HepG2 (cell line): ENCODE data around the gene ADAMTSL4. TPM values are rescaled to one million over a fixed set of nuclear protein-coding genes. Genes with fewer than 3 reads are reported as not detected.
A peak's percentile ranks its signal among the peaks of the same experiment; 100 is the strongest.

Experiments used
- ESRRA ChIP-seq: sonication (generic); formaldehyde crosslinking; IDR thresholded peaks from 2 replicates; pipeline ENCODE4 v1.5.1; 2020; ENCODE audit warnings: mild to moderate bottlenecking, low read depth, missing genetic modification reagents
- KLF15 ChIP-seq: sonication (generic); formaldehyde crosslinking; IDR thresholded peaks from 2 replicates; pipeline ENCODE4 v1.8.1; 2023; ENCODE audit warnings: borderline replicate concordance, mild to moderate bottlenecking, inconsistent platforms, missing genetic modification reagents, mixed read lengths
- KMT2A ChIP-seq: sonication (generic); formaldehyde crosslinking; IDR thresholded peaks from 2 replicates; pipeline ENCODE4 v1.4.0; 2020; ENCODE audit warnings: missing genetic modification reagents
- MAFG ChIP-seq: sonication (generic); formaldehyde crosslinking; IDR thresholded peaks from 2 replicates; pipeline ENCODE4 v1.5.1; 2020; ENCODE audit warnings: mild to moderate bottlenecking, missing genetic modification reagents
- NCOA2 ChIP-seq: sonication (generic); formaldehyde crosslinking; IDR thresholded peaks from 2 replicates; pipeline ENCODE4 v1.8.0; 2022; ENCODE audit warnings: inconsistent platforms
- SATB2 ChIP-seq: sonication (generic); formaldehyde crosslinking; IDR thresholded peaks from 2 replicates; pipeline ENCODE4 v1.5.0; 2020; ENCODE audit warnings: missing genetic modification reagents
- SMAD9 ChIP-seq: sonication (generic); formaldehyde crosslinking; IDR thresholded peaks from 2 replicates; pipeline ENCODE4 v1.5.1; 2020; ENCODE audit warnings: mild to moderate bottlenecking, missing genetic modification reagents
- SOX13 ChIP-seq, 3 experiments: fragments of 450-650 bp in 1 of 3; sonication (generic) in 1 of 3; formaldehyde crosslinking in 1 of 3; IDR thresholded peaks in 2 of 3; conservative IDR thresholded peaks in 1 of 3; 2 replicates each; pipeline versions ENCODE4 v1.5.0 to v1.6.1; 2016 to 2020; ENCODE audit warnings: antibody characterized with exemption in 1 of 3, mild to moderate bottlenecking in 1 of 3, missing compliant biosample characterization in 1 of 3, missing genetic modification reagents in 1 of 3, moderate library complexity in 1 of 3
- STAG1 ChIP-seq: sonication (generic); formaldehyde crosslinking; IDR thresholded peaks from 2 replicates; pipeline ENCODE4 v1.4.0; 2020; ENCODE audit warnings: missing genetic modification reagents
- polyA plus RNA-seq, 8 experiments: library from polyadenylated mRNA; depleted of rRNA in 3 of 8; stranded (reverse) in 7 of 8; unstranded in 1 of 8; fragments of >200 nt; fragmentation: Illumina TruSeq in 4 of 8; extraction: Trizol in 4 of 8; gene quantifications; 2 replicates each; pipeline versions ENCODE4 v1.2.1 to v1.2.3, GENCODE V29; 2011 to 2016; ENCODE audit warnings: low read depth in 4 of 8, missing spikeins in 1 of 8, mixed read lengths in 1 of 8; ENCODE audit not compliant: insufficient read depth in 1 of 8
- total RNA-seq, 5 experiments: library from RNA; depleted of rRNA; stranded (reverse); fragments of >200 nt; fragmentation: Illumina TruSeq; extraction: Trizol; gene quantifications; 2 replicates each; pipeline ENCODE4 v1.2.3, GENCODE V29; 2016; ENCODE audit warnings: low read depth in 1 of 5
- TF ChIP-seq, protein P1 (sequence below): sonication (generic); formaldehyde crosslinking; IDR thresholded peaks from 2 replicates; pipeline ENCODE4 v1.4.0; 2020; ENCODE audit warnings: missing genetic modification reagents, borderline replicate concordance
- TF ChIP-seq, protein P2 (sequence below): IDR thresholded peaks from 2 replicates; pipeline ENCODE4 v1.6.1; 2016
- TF ChIP-seq, protein P3 (sequence below): IDR thresholded peaks from 2 replicates; pipeline ENCODE4 v1.6.1; 2012; ENCODE audit warnings: low read depth, low read length, improper control_type of control experiment
- TF ChIP-seq, protein P4 (sequence below): sonication (generic); formaldehyde crosslinking; IDR thresholded peaks from 2 replicates; pipeline ENCODE4 v1.8.0; 2022; ENCODE audit warnings: mild to moderate bottlenecking, missing genetic modification reagents, borderline replicate concordance
- TF ChIP-seq, protein P5 (sequence below): sonication (generic); formaldehyde crosslinking; IDR thresholded peaks from 2 replicates; pipeline ENCODE4 v1.4.0; 2020; ENCODE audit warnings: missing genetic modification reagents
- TF ChIP-seq, protein P6 (sequence below): sonication (generic); formaldehyde crosslinking; conservative IDR thresholded peaks from 2 replicates; pipeline ENCODE4 v1.4.0; 2020; ENCODE audit warnings: missing genetic modification reagents

ADAMTSL4 gene
- total and polyA plus RNA-seq, 2 of the 13 experiments (the other 11 are each of a cell fraction or from before 2014, with no cell fraction given): 3.9 to 16.4 TPM

DNA sequence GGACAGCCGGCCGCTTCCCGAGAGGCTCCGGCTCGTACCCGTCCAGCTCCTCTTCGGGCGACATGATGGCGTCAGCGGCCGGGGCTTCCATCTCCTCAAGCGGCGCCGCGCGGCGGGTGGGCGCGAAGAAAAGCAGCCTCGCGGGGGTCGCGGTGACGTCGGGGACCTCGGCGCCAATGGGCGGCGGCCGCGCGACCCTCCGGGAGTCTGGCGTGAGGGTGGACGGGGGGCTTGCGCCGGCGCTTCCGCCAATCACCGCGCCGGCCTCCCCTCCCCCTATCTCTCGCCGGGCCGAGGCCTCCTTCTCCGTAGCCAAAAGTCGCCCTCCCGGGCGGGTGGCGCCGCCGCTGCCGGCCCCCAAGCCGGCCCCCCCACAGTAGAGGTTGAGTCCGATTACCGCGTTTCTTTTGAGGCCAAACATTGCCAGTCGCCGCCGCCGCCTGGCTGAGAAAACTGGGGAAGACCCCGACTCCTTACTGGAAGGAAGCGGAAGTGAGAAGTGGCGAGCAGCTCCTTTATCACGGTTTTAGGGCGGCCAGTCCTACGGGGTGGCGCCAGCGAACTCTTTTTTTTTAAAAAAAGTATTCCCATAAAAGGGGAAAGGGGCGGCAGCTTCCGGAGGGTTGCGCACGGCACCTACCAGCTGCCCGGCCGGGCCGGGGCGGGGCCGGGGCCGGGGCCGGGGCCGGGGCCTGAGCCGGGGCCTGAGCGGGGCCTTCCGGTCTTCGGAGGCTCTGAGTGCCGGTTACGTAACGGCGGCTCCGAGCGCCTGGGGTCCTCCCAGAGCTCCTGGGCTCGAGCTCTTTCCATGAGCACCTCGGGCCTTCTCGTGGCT, 30.1 kb downstream of the ADAMTSL4 start, which contains the start of gene MCL1 (continued):
- TF ChIP-seq, protein P1, sequence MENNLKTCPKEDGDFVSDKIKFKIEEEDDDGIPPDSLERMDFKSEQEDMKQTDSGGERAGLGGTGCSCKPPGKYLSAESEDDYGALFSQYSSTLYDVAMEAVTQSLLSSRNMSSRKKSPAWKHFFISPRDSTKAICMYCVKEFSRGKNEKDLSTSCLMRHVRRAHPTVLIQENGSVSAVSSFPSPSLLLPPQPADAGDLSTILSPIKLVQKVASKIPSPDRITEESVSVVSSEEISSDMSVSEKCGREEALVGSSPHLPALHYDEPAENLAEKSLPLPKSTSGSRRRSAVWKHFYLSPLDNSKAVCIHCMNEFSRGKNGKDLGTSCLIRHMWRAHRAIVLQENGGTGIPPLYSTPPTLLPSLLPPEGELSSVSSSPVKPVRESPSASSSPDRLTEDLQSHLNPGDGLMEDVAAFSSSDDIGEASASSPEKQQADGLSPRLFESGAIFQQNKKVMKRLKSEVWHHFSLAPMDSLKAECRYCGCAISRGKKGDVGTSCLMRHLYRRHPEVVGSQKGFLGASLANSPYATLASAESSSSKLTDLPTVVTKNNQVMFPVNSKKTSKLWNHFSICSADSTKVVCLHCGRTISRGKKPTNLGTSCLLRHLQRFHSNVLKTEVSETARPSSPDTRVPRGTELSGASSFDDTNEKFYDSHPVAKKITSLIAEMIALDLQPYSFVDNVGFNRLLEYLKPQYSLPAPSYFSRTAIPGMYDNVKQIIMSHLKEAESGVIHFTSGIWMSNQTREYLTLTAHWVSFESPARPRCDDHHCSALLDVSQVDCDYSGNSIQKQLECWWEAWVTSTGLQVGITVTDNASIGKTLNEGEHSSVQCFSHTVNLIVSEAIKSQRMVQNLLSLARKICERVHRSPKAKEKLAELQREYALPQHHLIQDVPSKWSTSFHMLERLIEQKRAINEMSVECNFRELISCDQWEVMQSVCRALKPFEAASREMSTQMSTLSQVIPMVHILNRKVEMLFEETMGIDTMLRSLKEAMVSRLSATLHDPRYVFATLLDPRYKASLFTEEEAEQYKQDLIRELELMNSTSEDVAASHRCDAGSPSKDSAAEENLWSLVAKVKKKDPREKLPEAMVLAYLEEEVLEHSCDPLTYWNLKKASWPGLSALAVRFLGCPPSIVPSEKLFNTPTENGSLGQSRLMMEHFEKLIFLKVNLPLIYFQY (CRISPR knock-in tag): no peak
- TF ChIP-seq SMAD9 (CRISPR knock-in tag) (no peak), ESRRA (no peak), MAFG (CRISPR knock-in tag) (no peak), NCOA2 (CRISPR knock-in tag) (no peak), SOX13 (IDR thresholded peaks at IDR 0.05) (no peak), SOX13 (CRISPR knock-in tag; conservative IDR thresholded peaks at IDR 0.05 in 1 of 2, IDR thresholded peaks at IDR 0.05 in 1 of 2) (peak in 1 of 2 experiments; percentile 15; a peak in 1 of 4 replicates), KMT2A (CRISPR knock-in tag) (peak; percentile 36; the same call in 1 of the 2 replicates), STAG1 (CRISPR knock-in tag) (no peak; the same call in 1 of the 2 replicates), SATB2 (CRISPR knock-in tag) (peak; percentile 85; the same call in 1 of the 2 replicates), KLF15 (CRISPR knock-in tag) (no peak)
- TF ChIP-seq, protein P2, sequence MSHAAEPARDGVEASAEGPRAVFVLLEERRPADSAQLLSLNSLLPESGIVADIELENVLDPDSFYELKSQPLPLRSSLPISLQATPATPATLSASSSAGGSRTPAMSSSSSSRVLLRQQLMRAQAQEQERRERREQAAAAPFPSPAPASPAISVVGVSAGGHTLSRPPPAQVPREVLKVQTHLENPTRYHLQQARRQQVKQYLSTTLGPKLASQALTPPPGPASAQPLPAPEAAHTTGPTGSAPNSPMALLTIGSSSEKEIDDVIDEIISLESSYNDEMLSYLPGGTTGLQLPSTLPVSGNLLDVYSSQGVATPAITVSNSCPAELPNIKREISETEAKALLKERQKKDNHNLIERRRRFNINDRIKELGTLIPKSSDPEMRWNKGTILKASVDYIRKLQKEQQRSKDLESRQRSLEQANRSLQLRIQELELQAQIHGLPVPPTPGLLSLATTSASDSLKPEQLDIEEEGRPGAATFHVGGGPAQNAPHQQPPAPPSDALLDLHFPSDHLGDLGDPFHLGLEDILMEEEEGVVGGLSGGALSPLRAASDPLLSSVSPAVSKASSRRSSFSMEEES (CRISPR knock-in tag): peak; percentile 19; the same call in 1 of the 2 replicates
- TF ChIP-seq, protein P3, sequence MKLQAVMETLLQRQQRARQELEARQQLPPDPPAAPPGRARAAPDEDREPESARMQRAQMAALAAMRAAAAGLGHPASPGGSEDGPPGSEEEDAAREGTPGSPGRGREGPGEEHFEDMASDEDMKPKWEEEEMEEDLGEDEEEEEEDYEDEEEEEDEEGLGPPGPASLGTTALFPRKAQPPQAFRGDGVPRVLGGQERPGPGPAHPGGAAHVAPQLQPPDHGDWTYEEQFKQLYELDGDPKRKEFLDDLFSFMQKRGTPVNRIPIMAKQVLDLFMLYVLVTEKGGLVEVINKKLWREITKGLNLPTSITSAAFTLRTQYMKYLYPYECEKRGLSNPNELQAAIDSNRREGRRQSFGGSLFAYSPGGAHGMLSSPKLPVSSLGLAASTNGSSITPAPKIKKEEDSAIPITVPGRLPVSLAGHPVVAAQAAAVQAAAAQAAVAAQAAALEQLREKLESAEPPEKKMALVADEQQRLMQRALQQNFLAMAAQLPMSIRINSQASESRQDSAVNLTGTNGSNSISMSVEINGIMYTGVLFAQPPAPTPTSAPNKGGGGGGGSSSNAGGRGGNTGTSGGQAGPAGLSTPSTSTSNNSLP: no peak
- TF ChIP-seq, protein P4, sequence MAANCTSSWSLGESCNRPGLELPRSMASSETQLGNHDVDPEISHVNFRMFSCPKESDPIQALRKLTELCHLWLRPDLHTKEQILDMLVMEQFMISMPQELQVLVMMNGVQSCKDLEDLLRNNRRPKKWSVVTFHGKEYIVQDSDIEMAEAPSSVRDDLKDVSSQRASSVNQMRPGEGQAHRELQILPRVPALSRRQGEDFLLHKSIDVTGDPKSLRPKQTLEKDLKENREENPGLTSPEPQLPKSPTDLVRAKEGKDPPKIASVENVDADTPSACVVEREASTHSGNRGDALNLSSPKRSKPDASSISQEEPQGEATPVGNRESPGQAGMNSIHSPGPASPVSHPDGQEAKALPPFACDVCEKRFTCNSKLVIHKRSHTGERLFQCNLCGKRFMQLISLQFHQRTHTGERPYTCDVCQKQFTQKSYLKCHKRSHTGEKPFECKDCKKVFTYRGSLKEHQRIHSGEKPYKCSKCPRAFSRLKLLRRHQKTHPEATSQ (CRISPR knock-in tag): no peak
- TF ChIP-seq, protein P5, sequence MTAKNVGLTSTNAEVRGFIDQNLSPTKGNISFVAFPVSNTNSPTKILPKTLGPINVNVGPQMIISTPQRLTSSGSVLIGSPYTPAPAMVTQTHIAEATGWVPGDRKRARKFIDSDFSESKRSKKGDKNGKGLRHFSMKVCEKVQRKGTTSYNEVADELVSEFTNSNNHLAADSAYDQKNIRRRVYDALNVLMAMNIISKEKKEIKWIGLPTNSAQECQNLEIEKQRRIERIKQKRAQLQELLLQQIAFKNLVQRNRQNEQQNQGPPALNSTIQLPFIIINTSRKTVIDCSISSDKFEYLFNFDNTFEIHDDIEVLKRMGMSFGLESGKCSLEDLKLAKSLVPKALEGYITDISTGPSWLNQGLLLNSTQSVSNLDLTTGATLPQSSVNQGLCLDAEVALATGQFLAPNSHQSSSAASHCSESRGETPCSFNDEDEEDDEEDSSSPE (CRISPR knock-in tag): peak; percentile 66
- TF ChIP-seq, protein P6, sequence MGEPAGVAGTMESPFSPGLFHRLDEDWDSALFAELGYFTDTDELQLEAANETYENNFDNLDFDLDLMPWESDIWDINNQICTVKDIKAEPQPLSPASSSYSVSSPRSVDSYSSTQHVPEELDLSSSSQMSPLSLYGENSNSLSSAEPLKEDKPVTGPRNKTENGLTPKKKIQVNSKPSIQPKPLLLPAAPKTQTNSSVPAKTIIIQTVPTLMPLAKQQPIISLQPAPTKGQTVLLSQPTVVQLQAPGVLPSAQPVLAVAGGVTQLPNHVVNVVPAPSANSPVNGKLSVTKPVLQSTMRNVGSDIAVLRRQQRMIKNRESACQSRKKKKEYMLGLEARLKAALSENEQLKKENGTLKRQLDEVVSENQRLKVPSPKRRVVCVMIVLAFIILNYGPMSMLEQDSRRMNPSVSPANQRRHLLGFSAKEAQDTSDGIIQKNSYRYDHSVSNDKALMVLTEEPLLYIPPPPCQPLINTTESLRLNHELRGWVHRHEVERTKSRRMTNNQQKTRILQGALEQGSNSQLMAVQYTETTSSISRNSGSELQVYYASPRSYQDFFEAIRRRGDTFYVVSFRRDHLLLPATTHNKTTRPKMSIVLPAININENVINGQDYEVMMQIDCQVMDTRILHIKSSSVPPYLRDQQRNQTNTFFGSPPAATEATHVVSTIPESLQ (CRISPR knock-in tag): no peak
